ENCODE data around the gene ADAM12. TPM values are rescaled to one million over a fixed set of nuclear protein-coding genes. Genes with fewer than 3 reads are reported as not detected.

The ADAM12 gene
- total RNA-seq = 0.54 and 3.6 TPM in 2 replicates

DNA sequence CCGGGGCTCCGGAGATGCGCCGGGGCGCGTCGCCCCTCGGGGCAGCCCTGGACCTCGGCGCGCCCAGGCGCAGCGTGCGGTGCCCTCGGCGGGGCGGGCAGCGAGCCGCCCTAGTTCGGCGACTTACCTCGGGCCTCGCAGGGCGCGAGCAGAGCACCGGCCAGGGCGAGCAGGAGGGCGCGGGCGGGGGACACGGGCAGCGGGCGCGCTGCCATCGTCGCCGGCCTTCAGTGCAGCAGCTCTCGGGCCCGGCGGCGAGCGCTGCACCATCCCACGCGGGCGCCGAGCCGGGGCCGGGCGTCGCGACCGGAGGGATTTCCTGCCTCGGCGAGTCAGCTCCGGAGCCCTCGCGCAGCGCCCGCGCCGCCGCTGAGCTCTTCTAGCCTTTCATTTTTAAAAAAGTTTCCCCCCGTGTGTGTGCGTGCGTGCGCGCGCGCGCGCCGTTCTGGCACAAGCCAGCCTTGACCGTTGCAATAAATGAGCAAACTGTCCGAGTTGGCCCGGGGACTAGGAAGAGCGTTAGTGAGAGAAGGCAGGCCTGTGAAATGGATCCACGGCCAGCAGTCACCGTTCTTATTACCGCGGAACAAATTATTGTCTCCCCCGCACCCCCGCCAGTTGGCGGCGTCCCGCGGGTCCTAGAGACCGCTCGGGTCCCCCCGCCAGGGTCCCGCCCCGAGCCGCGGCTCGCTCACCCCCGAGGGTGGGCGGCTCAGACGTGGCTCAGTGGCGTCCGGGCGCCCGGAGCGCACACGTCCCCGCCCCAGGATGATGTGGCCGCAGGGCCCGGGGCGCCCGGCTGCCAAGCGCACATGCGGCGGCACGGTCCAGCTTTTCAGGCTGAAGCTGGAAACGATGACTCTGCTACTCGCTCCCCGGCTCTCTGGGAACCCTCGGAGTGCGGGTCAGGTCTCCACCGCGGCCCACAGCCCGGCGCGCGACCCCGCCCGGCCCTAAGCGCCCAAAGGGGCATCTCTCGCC is at the start of gene ADAM12:
ADAM12 (minus strand) TSS at position 547 of the 981 bp plus-strand sequence; CDS start at position 215, 332 bp downstream.

